ENCODE data around the gene CAND2.

CAND2 gene

DNA sequence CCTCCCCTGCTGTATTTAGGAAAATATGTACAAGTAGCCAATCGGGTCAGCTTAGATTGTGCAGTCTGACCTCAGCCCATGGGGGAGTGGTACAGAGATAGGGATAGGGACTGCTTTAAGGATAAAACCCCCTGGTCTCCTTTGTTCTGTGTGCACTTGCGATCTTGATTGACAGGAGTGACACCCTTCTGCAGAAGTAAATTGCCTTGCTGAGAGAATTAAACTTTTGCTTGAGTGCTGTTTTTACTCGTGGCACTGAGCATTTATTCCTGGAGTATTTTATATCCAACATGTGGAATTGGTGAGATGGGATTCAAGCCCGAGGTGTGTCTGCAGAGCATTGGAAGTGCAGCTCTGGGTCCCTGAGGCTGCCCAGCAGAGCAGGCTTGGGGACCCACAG, 68.8 kb downstream of the CAND2 start:
- DNase-seq (ENCODE audit: insufficient read length, low spot score) (no peak), FAIRE-seq (no peak)
- TF ChIP-seq CTCF (IDR thresholded peaks at IDR 0.05; ENCODE audit: insufficient read depth, missing control alignments), result no peak

- TF ChIP-seq CTCF (IDR thresholded peaks at IDR 0.05; ENCODE audit: insufficient read depth, missing control alignments), result no peak
- DNase-seq (ENCODE audit: insufficient read length, low spot score) (no peak), FAIRE-seq (no peak)
Measured at GRCh38 chr3:12866836-12867235, 70.4 kb downstream of the CAND2 start.

- DNase-seq (ENCODE audit: insufficient read length, low spot score) (peak; percentile 88), FAIRE-seq (no peak)
Measured at GRCh38 chr3:12868039-12869034, 71.9 kb downstream of the CAND2 start.

DNA sequence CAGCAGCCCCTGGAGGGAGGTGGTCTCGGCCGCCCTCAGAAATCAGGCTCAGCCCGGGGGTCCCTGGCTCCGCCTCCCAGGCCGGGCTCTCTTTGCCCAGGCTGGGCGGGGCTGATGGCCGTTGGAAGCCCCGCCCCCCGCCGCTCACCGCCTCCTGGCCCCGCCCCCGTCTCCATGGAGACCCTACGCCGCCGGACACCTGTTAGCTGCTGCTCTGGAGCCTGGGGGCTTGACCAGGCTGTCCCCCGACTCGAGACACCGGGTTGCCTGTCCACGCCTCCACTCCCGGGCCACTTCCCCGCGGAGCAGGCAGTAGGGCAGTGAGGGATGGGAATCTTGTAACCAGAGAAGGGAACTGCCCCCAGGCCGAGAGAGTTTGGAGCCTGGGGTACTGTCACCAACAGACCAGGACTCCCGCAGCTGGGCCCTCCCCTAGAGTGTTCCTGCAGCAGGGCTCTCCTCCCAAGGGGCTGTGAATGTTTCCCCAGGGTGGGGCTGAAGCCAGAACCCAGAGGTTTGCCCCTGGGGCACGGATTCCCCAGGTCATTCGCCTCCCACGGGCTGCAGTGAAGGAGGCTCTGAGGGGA, 72.6 kb downstream of the CAND2 start:
- no peak for TF ChIP-seq CTCF (IDR thresholded peaks at IDR 0.05; ENCODE audit: insufficient read depth, missing control alignments)
- FAIRE-seq (no peak), DNase-seq (ENCODE audit: insufficient read length, low spot score) (no peak)

More at GRCh38 chr3:12868039-12869034, 71.9 kb downstream of the CAND2 start:
- TF ChIP-seq CTCF (IDR thresholded peaks at IDR 0.05; ENCODE audit: insufficient read depth, missing control alignments), result peak; percentile 97

- FAIRE-seq (no peak), DNase-seq (ENCODE audit: insufficient read length, low spot score) (no peak)
- TF ChIP-seq CTCF (IDR thresholded peaks at IDR 0.05; ENCODE audit: insufficient read depth, missing control alignments), result no peak
Measured at GRCh38 chr3:12870942-12871341, 74.5 kb downstream of the CAND2 start.

DNA sequence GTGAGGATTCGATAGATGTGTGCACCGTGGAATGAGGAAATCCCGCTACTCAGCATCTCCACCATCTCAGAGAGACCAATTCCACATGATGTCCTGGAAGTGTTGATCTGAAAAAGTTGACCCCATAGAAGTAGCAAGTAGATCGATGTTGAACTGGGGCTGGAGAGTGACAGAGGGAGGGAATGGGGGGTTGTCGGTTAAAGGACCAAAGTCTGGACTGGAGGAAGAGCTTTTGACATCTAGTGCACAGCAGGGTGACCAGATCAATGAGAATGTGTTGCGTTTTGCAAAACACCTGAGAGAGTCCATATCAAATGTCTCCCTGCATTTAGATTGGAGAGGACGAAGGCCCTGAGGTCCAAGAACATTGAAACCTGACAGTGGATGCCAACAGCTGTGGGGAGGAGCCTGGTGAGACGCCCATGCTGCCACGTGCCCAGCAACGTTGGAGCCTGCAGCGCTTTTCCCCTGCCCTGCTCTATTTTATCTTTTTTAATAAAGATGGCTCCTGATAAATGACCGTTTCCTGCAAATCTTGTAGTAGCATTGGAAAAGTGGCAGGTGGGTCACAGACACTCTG, 75.0 kb downstream of the CAND2 start:
- FAIRE-seq (no peak), DNase-seq (ENCODE audit: insufficient read length, low spot score) (no peak)
- no peak for TF ChIP-seq CTCF (IDR thresholded peaks at IDR 0.05; ENCODE audit: insufficient read depth, missing control alignments)

All from D721Med (cell line).